ENCODE measurements around the gene BRME1. TPM values are rescaled to one million over a fixed set of nuclear protein-coding genes. Genes with fewer than 3 reads are reported as not detected.

BRME1 gene
- total and polyA plus RNA-seq, 2 of the 13 experiments (the other 11 are each of a cell fraction or from before 2014, with no cell fraction given): 0.74 to 1.5 TPM

GRCh38 chr19:13869281-13869680 is 36.6 kb downstream of the BRME1 start:
- FAIRE-seq: no peak
- ChIA-PET POLR2A (no interaction called here), CTCF (ENCODE audit: low intra/inter-chr PET ratio, low total read pairs) (no interaction called here)
- in situ Hi-C loops (cut with HindIII; ENCODE audit: extremely low pct_ligation_motif_present, low pct_unique_long_range_greater_than_20kb): no loop called here
- Histone ChIP-seq H3K27ac (ENCODE audit: extremely low read length, insufficient read depth, low read length) (no peak overlapping the region), H3K4me3 (replicated peaks in 1 of 3; ENCODE audit: insufficient read depth in 1 of 3, low read depth in 2 of 3, low read length in 3 of 3) (no peak overlapping the region), H3K4me2 (ENCODE audit: low read depth, low read length) (no peak overlapping the region), H3K36me3 (replicated peaks in 1 of 2; ENCODE audit: control insufficient read depth in 1 of 2, insufficient read depth in 2 of 2, low read length in 2 of 2) (no peaks in the 10 kb centered on the region), H3K4me1 (ENCODE audit: insufficient read depth, low read length) (peaks cover 33% of the 10 kb centered on the region), H3K9me3 (ENCODE audit: low read length) (no peaks in the 10 kb centered on the region), H4K20me1 (ENCODE audit: insufficient read depth, low read length) (no peaks in the 10 kb centered on the region), H3K27me3 (ENCODE audit: control insufficient read depth in 1 of 2, insufficient read depth in 2 of 2, low read length in 2 of 2) (peaks cover 0 to 5% of the 10 kb centered on the region in 2 experiments; a peak in 1 of 5 replicates), H2AFZ (ENCODE audit: low read length) (no peak overlapping the region), H3K9ac (ENCODE audit: insufficient read depth, low read depth, low read length) (no peak overlapping the region), H3K79me2 (ENCODE audit: insufficient read depth, low read length) (no peaks in the 10 kb centered on the region)
- 75% methylated on average over 10 of the region's 13 CpGs for WGBS (ENCODE audit: low lambda C conversion rate)
- DNase-seq (ENCODE audit: low spot score): no peak
- no peak for TF ChIP-seq RARG (CRISPR knock-in tag; IDR thresholded peaks at IDR 0.05; ENCODE audit: low read depth)
- no peak for TF ChIP-seq FUBP1 (CRISPR knock-in tag; IDR thresholded peaks at IDR 0.05; ENCODE audit: borderline replicate concordance)
- TF ChIP-seq KLF6 (CRISPR knock-in tag; IDR thresholded peaks at IDR 0.05): no peak
- intact Hi-C loops (cut with micrococcal nuclease; ENCODE audit: unreplicated experiment): no loop called here
- ATAC-seq: no peak
- no TSS peak for BruUV-seq (replicated peaks)

GRCh38 chr19:13868663-13869062 is 37.3 kb downstream of the BRME1 start:
- no peak for FAIRE-seq
- Histone ChIP-seq H2AFZ (ENCODE audit: low read length) (no peak overlapping the region), H3K79me2 (ENCODE audit: insufficient read depth, low read length) (no peaks in the 10 kb centered on the region), H3K4me1 (ENCODE audit: insufficient read depth, low read length) (peaks cover 39% of the 10 kb centered on the region), H3K4me3 (replicated peaks in 1 of 3; ENCODE audit: insufficient read depth in 1 of 3, low read depth in 2 of 3, low read length in 3 of 3) (no peak overlapping the region), H3K9me3 (ENCODE audit: low read length) (no peaks in the 10 kb centered on the region), H3K27ac (ENCODE audit: extremely low read length, insufficient read depth, low read length) (no peak overlapping the region), H4K20me1 (ENCODE audit: insufficient read depth, low read length) (no peaks in the 10 kb centered on the region), H3K27me3 (ENCODE audit: control insufficient read depth in 1 of 2, insufficient read depth in 2 of 2, low read length in 2 of 2) (peaks cover 0 to 9% of the 10 kb centered on the region in 2 experiments; a peak in 1 of 5 replicates), H3K9ac (ENCODE audit: insufficient read depth, low read depth, low read length) (no peak overlapping the region), H3K4me2 (ENCODE audit: low read depth, low read length) (no peak overlapping the region), H3K36me3 (replicated peaks in 1 of 2; ENCODE audit: control insufficient read depth in 1 of 2, insufficient read depth in 2 of 2, low read length in 2 of 2) (no peaks in the 10 kb centered on the region)
- intact Hi-C loops (cut with micrococcal nuclease; ENCODE audit: unreplicated experiment) (no loop called here), in situ Hi-C loops (cut with HindIII; ENCODE audit: extremely low pct_ligation_motif_present, low pct_unique_long_range_greater_than_20kb) (no loop called here)
- DNase-seq (ENCODE audit: low spot score): no peak
- BruUV-seq (replicated peaks): no TSS peak
- WGBS (ENCODE audit: low lambda C conversion rate): 77% methylated on average over 3 of the region's 4 CpGs
- CTCF ChIA-PET (ENCODE audit: low intra/inter-chr PET ratio, low total read pairs): no interaction called here
- ATAC-seq: no peak
- POLR2A ChIA-PET: no interaction called here
- TF ChIP-seq THAP7 (CRISPR knock-in tag; IDR thresholded peaks at IDR 0.05): no peak
- TF ChIP-seq ZNF510 (CRISPR knock-in tag; IDR thresholded peaks at IDR 0.05; ENCODE audit: low read depth): no peak
- TF ChIP-seq DZIP1 (CRISPR knock-in tag; IDR thresholded peaks at IDR 0.05): no peak
- TF ChIP-seq AHDC1 (CRISPR knock-in tag; IDR thresholded peaks at IDR 0.05; ENCODE audit: borderline replicate concordance): no peak
